SK-N-SH treated with all-trans-retinoic acid at 6 μM for 48 hours (cell line): ENCODE results near the gene SLC22A14.

Experiments used
- ATAC-seq: fragments of 200-7000 bp; cut with Tn5 transposase; 3 replicates; pipeline ENCODE4 v1.9.1; 2020; ENCODE audit warnings: mild to moderate bottlenecking, moderate library complexity
- ARNTL ChIP-seq: fragments of 450-650 bp; formaldehyde crosslinking; IDR thresholded peaks from 2 replicates; pipeline ENCODE4 v1.5.0; 2020; ENCODE audit warnings: low read depth, mild to moderate bottlenecking, moderate library complexity, borderline replicate concordance
- BACH2 ChIP-seq: fragments of 250-450 bp; sonication (Bioruptor Pico); IDR thresholded peaks from 2 replicates; pipeline ENCODE4 v1.9.0; 2021; ENCODE audit warnings: mild to moderate bottlenecking, borderline replicate concordance
- CREB5 ChIP-seq: fragments of 250-450 bp; sonication (Bioruptor Pico); IDR thresholded peaks from 2 replicates; pipeline ENCODE4 v1.5.1; 2020; ENCODE audit warnings: low read depth, mild to moderate bottlenecking, moderate library complexity
- CSDC2 ChIP-seq: fragments of 250-450 bp; sonication (Bioruptor Pico); IDR thresholded peaks from 2 replicates; pipeline ENCODE4 v1.5.0; 2020; ENCODE audit warnings: mild to moderate bottlenecking, moderate library complexity
- CSRNP3 ChIP-seq: fragments of 250-450 bp; sonication (Bioruptor Pico); IDR thresholded peaks from 2 replicates; pipeline ENCODE4 v1.5.1; 2021; ENCODE audit warnings: mild to moderate bottlenecking, moderate library complexity
- ESRRG ChIP-seq: fragments of 250-450 bp; sonication (Bioruptor Pico); IDR thresholded peaks from 2 replicates; pipeline ENCODE4 v1.6.1; 2021; ENCODE audit warnings: mild to moderate bottlenecking
- GLIS3 ChIP-seq: fragments of 250-450 bp; sonication (Bioruptor Pico); IDR thresholded peaks from 2 replicates; pipeline ENCODE4 v1.5.0; 2020; ENCODE audit warnings: mild to moderate bottlenecking, moderate library complexity
- ISL1 ChIP-seq: fragments of 250-450 bp; sonication (Bioruptor Pico); IDR thresholded peaks from 2 replicates; pipeline ENCODE4 v2.1.2; 2022; ENCODE audit warnings: mild to moderate bottlenecking, moderate library complexity
- OSR1 ChIP-seq: fragments of 250-450 bp; sonication (Bioruptor Pico); IDR thresholded peaks from 2 replicates; pipeline ENCODE4 v1.8.0; 2022; ENCODE audit warnings: moderate library complexity, mild to moderate bottlenecking, inconsistent platforms
- PATZ1 ChIP-seq: fragments of 250-450 bp; sonication (Bioruptor Pico); IDR thresholded peaks from 2 replicates; pipeline ENCODE4 v1.8.0; 2020; ENCODE audit warnings: mild to moderate bottlenecking, moderate library complexity, borderline replicate concordance
- POU6F1 ChIP-seq: fragments of 250-450 bp; sonication (Bioruptor Pico); IDR thresholded peaks from 2 replicates; pipeline ENCODE4 v1.8.0; 2021; ENCODE audit warnings: low read depth, mild to moderate bottlenecking, moderate library complexity, borderline replicate concordance
- PPARA ChIP-seq: fragments of 250-450 bp; sonication (Bioruptor Pico); IDR thresholded peaks from 2 replicates; pipeline ENCODE4 v1.5.0; 2020; ENCODE audit warnings: mild to moderate bottlenecking, borderline replicate concordance
- RARB ChIP-seq: fragments of 250-450 bp; sonication (Bioruptor Pico); IDR thresholded peaks from 2 replicates; pipeline ENCODE4 v1.8.0; 2021; ENCODE audit warnings: mild to moderate bottlenecking, moderate library complexity
- SNAI2 ChIP-seq: fragments of 250-450 bp; sonication (Bioruptor Pico); IDR thresholded peaks from 2 replicates; pipeline ENCODE4 v1.5.0; 2020; ENCODE audit warnings: mild to moderate bottlenecking, moderate library complexity
- TCF4 ChIP-seq: fragments of 250-450 bp; sonication (Bioruptor Pico); IDR thresholded peaks from 2 replicates; pipeline ENCODE4 v1.8.0; 2021; ENCODE audit warnings: mild to moderate bottlenecking, moderate library complexity, borderline replicate concordance
- ZFP3 ChIP-seq: fragments of 250-450 bp; sonication (Bioruptor Pico); IDR thresholded peaks from 2 replicates; pipeline ENCODE4 v1.5.0; 2020; ENCODE audit warnings: mild to moderate bottlenecking, moderate library complexity
- ZFP30 ChIP-seq: fragments of 450-650 bp; formaldehyde crosslinking; IDR thresholded peaks from 2 replicates; pipeline ENCODE4 v1.5.0; 2022; ENCODE audit warnings: mild to moderate bottlenecking, moderate library complexity
- ZNF565 ChIP-seq: fragments of 450-650 bp; formaldehyde crosslinking; conservative IDR thresholded peaks from 2 replicates; pipeline ENCODE4 v1.5.0; 2020; ENCODE audit warnings: low read depth, mild to moderate bottlenecking, moderate library complexity
- ZNF70 ChIP-seq: fragments of 450-650 bp; formaldehyde crosslinking; IDR thresholded peaks from 2 replicates; pipeline ENCODE4 v1.5.0; 2020; ENCODE audit warnings: mild to moderate bottlenecking, moderate library complexity
- ZNF8 ChIP-seq: fragments of 450-650 bp; formaldehyde crosslinking; IDR thresholded peaks from 2 replicates; pipeline ENCODE4 v1.5.0; 2020; ENCODE audit warnings: mild to moderate bottlenecking, moderate library complexity

SLC22A14 gene

GRCh38 chr3:38354588-38355330 is 72.7 kb downstream of the SLC22A14 start:
- ATAC-seq = no peak

GRCh38 chr3:38359038-38359437 is 76.9 kb downstream of the SLC22A14 start:
- no peak for TF ChIP-seq CSDC2 (CRISPR knock-in tag)
- ATAC-seq = no peak

More at GRCh38 chr3:38354588-38355330, 72.7 kb downstream of the SLC22A14 start:
- TF ChIP-seq PATZ1 (CRISPR knock-in tag) (no peak), PPARA (CRISPR knock-in tag) (no peak), GLIS3 (CRISPR knock-in tag) (no peak), POU6F1 (no peak)

- TF ChIP-seq CSDC2 (CRISPR knock-in tag) (no peak), ISL1 (CRISPR knock-in tag) (no peak), PPARA (CRISPR knock-in tag) (no peak), SNAI2 (CRISPR knock-in tag) (no peak), ZFP30 (CRISPR knock-in tag) (no peak), OSR1 (CRISPR knock-in tag) (no peak), TCF4 (CRISPR knock-in tag) (no peak), ARNTL (CRISPR knock-in tag) (no peak), CREB5 (no peak), ZNF565 (CRISPR knock-in tag) (no peak), ZFP3 (CRISPR knock-in tag) (no peak), RARB (CRISPR knock-in tag) (no peak), CSRNP3 (CRISPR knock-in tag) (no peak), ESRRG (CRISPR knock-in tag) (no peak), ZNF8 (CRISPR knock-in tag) (no peak)
- TF ChIP-seq, all 23 proteins: peak for 0
- no peak for ATAC-seq
Measured at GRCh38 chr3:38360345-38360744, 78.3 kb downstream of the SLC22A14 start.

- ATAC-seq = no peak
- TF ChIP-seq ZFP3 (CRISPR knock-in tag) = no peak
- no peak for TF ChIP-seq ESRRG (CRISPR knock-in tag)
- TF ChIP-seq POU6F1 = no peak
- no peak for TF ChIP-seq RARB (CRISPR knock-in tag)
- no peak for TF ChIP-seq CSRNP3 (CRISPR knock-in tag)
- TF ChIP-seq ZNF8 (CRISPR knock-in tag) = no peak
- no peak for TF ChIP-seq ZNF70
- no peak for TF ChIP-seq PATZ1 (CRISPR knock-in tag)
- TF ChIP-seq CREB5 = no peak
- TF ChIP-seq CSDC2 (CRISPR knock-in tag) = no peak
- no peak for TF ChIP-seq ISL1 (CRISPR knock-in tag)
- TF ChIP-seq BACH2 (CRISPR knock-in tag) = no peak
- TF ChIP-seq SNAI2 (CRISPR knock-in tag) = no peak
Measured at GRCh38 chr3:38361496-38361895, 79.4 kb downstream of the SLC22A14 start.
